HepG2 (cell line): ENCODE measurements around the gene FAM167B. TPM values are rescaled to one million over a fixed set of nuclear protein-coding genes. Genes with fewer than 3 reads are reported as not detected.

Experiments
- ASH2L ChIP-seq: fragments of 300-600, 200-600 bp; sonication (generic); IDR thresholded peaks from 2 replicates; pipeline ENCODE4 v1.7.0; 2017; ENCODE audit warnings: low read depth, mild to moderate bottlenecking, moderate library complexity, mixed read lengths, low read length; ENCODE audit not compliant: insufficient read length
- CCAR2 ChIP-seq: fragments of 200-400 bp; formaldehyde crosslinking; optimal IDR thresholded peaks from 2 replicates; pipeline ENCODE3; 2018; ENCODE audit warnings: low read depth, mild to moderate bottlenecking, low read length, moderate library complexity
- GPN1 ChIP-seq: sonication (generic); formaldehyde crosslinking; IDR thresholded peaks from 2 replicates; pipeline ENCODE4 v1.5.1; 2020; ENCODE audit warnings: missing genetic modification reagents, borderline replicate concordance
- KLF6 ChIP-seq: IDR thresholded peaks from 2 replicates; pipeline ENCODE4 v1.8.0; 2016; ENCODE audit warnings: missing biosample characterization, missing genetic modification reagents
- MAF1 ChIP-seq: sonication (generic); formaldehyde crosslinking; IDR thresholded peaks from 2 replicates; pipeline ENCODE4 v1.5.0; 2020; ENCODE audit warnings: missing genetic modification reagents, borderline replicate concordance
- MIXL1 ChIP-seq: IDR thresholded peaks from 2 replicates; pipeline ENCODE4 v1.6.1; 2016
- MTA1 ChIP-seq: sonication (generic); formaldehyde crosslinking; IDR thresholded peaks from 2 replicates; pipeline ENCODE4 v1.4.0; 2020; ENCODE audit warnings: missing genetic modification reagents, mild to moderate bottlenecking, borderline replicate concordance
- NR2C2 ChIP-seq: sonication (generic); formaldehyde crosslinking; IDR thresholded peaks from 2 replicates; pipeline ENCODE4 v1.4.0; 2020; ENCODE audit warnings: missing genetic modification reagents, mild to moderate bottlenecking, moderate library complexity, borderline replicate concordance
- PITX1 ChIP-seq: sonication (generic); formaldehyde crosslinking; IDR thresholded peaks from 2 replicates; pipeline ENCODE4 v1.5.1; 2020; ENCODE audit warnings: mild to moderate bottlenecking, missing genetic modification reagents
- POLR2G ChIP-seq: fragments of 200-400 bp; formaldehyde crosslinking; IDR thresholded peaks from 2 replicates; pipeline ENCODE4 v1.6.1; 2018; ENCODE audit warnings: mild to moderate bottlenecking, low read depth, low read length, moderate library complexity
- RXRB ChIP-seq: IDR thresholded peaks from 2 replicates; pipeline ENCODE4 v1.6.1; 2016; ENCODE audit warnings: borderline replicate concordance, missing genetic modification reagents, missing compliant biosample characterization
- SNAPC4 ChIP-seq: sonication (generic); formaldehyde crosslinking; IDR thresholded peaks from 2 replicates; pipeline ENCODE4 v1.4.0; 2020; ENCODE audit warnings: mild to moderate bottlenecking, missing genetic modification reagents
- SRY ChIP-seq: sonication (generic); formaldehyde crosslinking; IDR thresholded peaks from 2 replicates; pipeline ENCODE4 v1.8.0; 2022; ENCODE audit warnings: mild to moderate bottlenecking, missing genetic modification reagents
- ZNF292 ChIP-seq: sonication (generic); formaldehyde crosslinking; IDR thresholded peaks from 2 replicates; pipeline ENCODE4 v1.8.1; 2022; ENCODE audit warnings: mild to moderate bottlenecking, low read depth, missing genetic modification reagents, borderline replicate concordance
- ZNF296 ChIP-seq: sonication (generic); formaldehyde crosslinking; conservative IDR thresholded peaks from 2 replicates; pipeline ENCODE4 v1.5.0; 2020; ENCODE audit warnings: mild to moderate bottlenecking, missing genetic modification reagents
- ZNF564 ChIP-seq: sonication (generic); formaldehyde crosslinking; IDR thresholded peaks from 2 replicates; pipeline ENCODE4 v1.8.1; 2023; ENCODE audit warnings: mild to moderate bottlenecking, missing genetic modification reagents
- ZNF776 ChIP-seq: sonication (generic); formaldehyde crosslinking; IDR thresholded peaks from 2 replicates; pipeline ENCODE4 v1.4.0; 2020; ENCODE audit warnings: mild to moderate bottlenecking, missing genetic modification reagents
- polyA plus RNA-seq, 8 experiments: library from polyadenylated mRNA; depleted of rRNA in 3 of 8; stranded (reverse) in 7 of 8; unstranded in 1 of 8; fragments of >200 nt; fragmentation: Illumina TruSeq in 4 of 8; extraction: Trizol in 4 of 8; gene quantifications; 2 replicates each; pipeline versions ENCODE4 v1.2.1 to v1.2.3, GENCODE V29; 2011 to 2016; ENCODE audit warnings: low read depth in 4 of 8, missing spikeins in 1 of 8, mixed read lengths in 1 of 8; ENCODE audit not compliant: insufficient read depth in 1 of 8
- total RNA-seq, 5 experiments: library from RNA; depleted of rRNA; stranded (reverse); fragments of >200 nt; fragmentation: Illumina TruSeq; extraction: Trizol; gene quantifications; 2 replicates each; pipeline ENCODE4 v1.2.3, GENCODE V29; 2016; ENCODE audit warnings: low read depth in 1 of 5
- TF ChIP-seq, protein P1 (sequence below): sonication (generic); formaldehyde crosslinking; IDR thresholded peaks from 2 replicates; pipeline ENCODE4 v1.4.0; 2020; ENCODE audit warnings: missing genetic modification reagents
- TF ChIP-seq, protein P2 (sequence below): sonication (generic); formaldehyde crosslinking; conservative IDR thresholded peaks from 2 replicates; pipeline ENCODE4 v1.5.0; 2020; ENCODE audit warnings: missing genetic modification reagents
- TF ChIP-seq, protein P3 (sequence below): sonication (generic); formaldehyde crosslinking; IDR thresholded peaks from 2 replicates; pipeline ENCODE4 v1.8.0; 2022; ENCODE audit warnings: missing genetic modification reagents, mild to moderate bottlenecking, borderline replicate concordance

Gene FAM167B
- total and polyA plus RNA-seq, 2 of the 13 experiments (the other 11 are each of a cell fraction or from before 2014, with no cell fraction given), result 0.15 to 0.70 TPM

- TF ChIP-seq, protein P1, sequence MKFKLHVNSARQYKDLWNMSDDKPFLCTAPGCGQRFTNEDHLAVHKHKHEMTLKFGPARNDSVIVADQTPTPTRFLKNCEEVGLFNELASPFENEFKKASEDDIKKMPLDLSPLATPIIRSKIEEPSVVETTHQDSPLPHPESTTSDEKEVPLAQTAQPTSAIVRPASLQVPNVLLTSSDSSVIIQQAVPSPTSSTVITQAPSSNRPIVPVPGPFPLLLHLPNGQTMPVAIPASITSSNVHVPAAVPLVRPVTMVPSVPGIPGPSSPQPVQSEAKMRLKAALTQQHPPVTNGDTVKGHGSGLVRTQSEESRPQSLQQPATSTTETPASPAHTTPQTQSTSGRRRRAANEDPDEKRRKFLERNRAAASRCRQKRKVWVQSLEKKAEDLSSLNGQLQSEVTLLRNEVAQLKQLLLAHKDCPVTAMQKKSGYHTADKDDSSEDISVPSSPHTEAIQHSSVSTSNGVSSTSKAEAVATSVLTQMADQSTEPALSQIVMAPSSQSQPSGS (CRISPR knock-in tag), result 0 out of 2 replicates have a peak, but pooled peaks have one; percentile 32
- TF ChIP-seq PITX1 (no peak), RXRB (CRISPR knock-in tag) (peak; percentile 41; the same call in 1 of the 2 replicates), ZNF564 (CRISPR knock-in tag) (no peak), ASH2L (peak; percentile 90), GPN1 (CRISPR knock-in tag) (no peak), MAF1 (CRISPR knock-in tag) (no peak), ZNF776 (0 out of 2 replicates have a peak, but pooled peaks have one; percentile 58), CCAR2 (no peak), ZNF292 (CRISPR knock-in tag) (no peak), POLR2G (peak; percentile 89), MIXL1 (CRISPR knock-in tag) (no peak), SRY (peak; percentile 73; the same call in 1 of the 2 replicates), ZNF296 (CRISPR knock-in tag) (no peak), NR2C2 (CRISPR knock-in tag) (peak; percentile 98), SNAPC4 (CRISPR knock-in tag) (0 out of 2 replicates have a peak, but pooled peaks have one; percentile 67), MTA1 (CRISPR knock-in tag) (no peak), KLF6 (no peak)
- TF ChIP-seq, protein P2, sequence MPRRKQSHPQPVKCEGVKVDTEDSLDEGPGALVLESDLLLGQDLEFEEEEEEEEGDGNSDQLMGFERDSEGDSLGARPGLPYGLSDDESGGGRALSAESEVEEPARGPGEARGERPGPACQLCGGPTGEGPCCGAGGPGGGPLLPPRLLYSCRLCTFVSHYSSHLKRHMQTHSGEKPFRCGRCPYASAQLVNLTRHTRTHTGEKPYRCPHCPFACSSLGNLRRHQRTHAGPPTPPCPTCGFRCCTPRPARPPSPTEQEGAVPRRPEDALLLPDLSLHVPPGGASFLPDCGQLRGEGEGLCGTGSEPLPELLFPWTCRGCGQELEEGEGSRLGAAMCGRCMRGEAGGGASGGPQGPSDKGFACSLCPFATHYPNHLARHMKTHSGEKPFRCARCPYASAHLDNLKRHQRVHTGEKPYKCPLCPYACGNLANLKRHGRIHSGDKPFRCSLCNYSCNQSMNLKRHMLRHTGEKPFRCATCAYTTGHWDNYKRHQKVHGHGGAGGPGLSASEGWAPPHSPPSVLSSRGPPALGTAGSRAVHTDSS (CRISPR knock-in tag), result no peak
- TF ChIP-seq, protein P3, sequence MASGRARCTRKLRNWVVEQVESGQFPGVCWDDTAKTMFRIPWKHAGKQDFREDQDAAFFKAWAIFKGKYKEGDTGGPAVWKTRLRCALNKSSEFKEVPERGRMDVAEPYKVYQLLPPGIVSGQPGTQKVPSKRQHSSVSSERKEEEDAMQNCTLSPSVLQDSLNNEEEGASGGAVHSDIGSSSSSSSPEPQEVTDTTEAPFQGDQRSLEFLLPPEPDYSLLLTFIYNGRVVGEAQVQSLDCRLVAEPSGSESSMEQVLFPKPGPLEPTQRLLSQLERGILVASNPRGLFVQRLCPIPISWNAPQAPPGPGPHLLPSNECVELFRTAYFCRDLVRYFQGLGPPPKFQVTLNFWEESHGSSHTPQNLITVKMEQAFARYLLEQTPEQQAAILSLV (CRISPR knock-in tag), result peak; percentile 44; the same call in 1 of the 2 replicates
These were observed 24.9 kb upstream of the FAM167B start, which contains the start of the genes EIF3I and TMEM234 (continued) for GRCh38 chr1:32221980-32222755.
